ENCODE data around the gene TAL2. TPM values are rescaled to one million over a fixed set of nuclear protein-coding genes. Genes with fewer than 3 reads are reported as not detected.

The TAL2 gene
- total RNA-seq, 1 experiment from 2014 or later = not detected

GRCh38 chr9:105663914-105664313 lies 1.7 kb downstream of the TAL2 start:
- in situ Hi-C loops (cut with HindIII; ENCODE audit: low pct_unique_long_range_greater_than_20kb, low sequenced_read_pairs) (no loop called here), intact Hi-C loops (cut with micrococcal nuclease; ENCODE audit: unreplicated experiment) (no loop called here)
- Histone ChIP-seq H3K27ac (ENCODE audit: low read length) (no peak overlapping the region), H3K9me3 (ENCODE audit: control insufficient read depth, insufficient read depth, low read depth, low read length) (no peaks in the 10 kb centered on the region), H3K27me3 (ENCODE audit: control insufficient read depth, insufficient read depth, low read length) (no peaks in the 10 kb centered on the region), H3K4me3 (ENCODE audit: low read depth in 2 of 2, low read length in 2 of 2) (no peak overlapping the region), H3K4me1 (ENCODE audit: control insufficient read depth, insufficient read depth, low read length) (no peaks in the 10 kb centered on the region), H3K36me3 (ENCODE audit: control insufficient read depth, insufficient read depth, low read length) (no peaks in the 10 kb centered on the region)
- ATAC-seq = no peak
- DNase-seq (ENCODE audit: low read depth, low spot score) = no peak
- POLR2A ChIA-PET = no interaction called here
- no peak for TF ChIP-seq TCF7L2 (IDR thresholded peaks at IDR 0.05; ENCODE audit: low read depth, low read length)
- TF ChIP-seq CTCF (IDR thresholded peaks at IDR 0.05) = no peak
- CTCF ChIA-PET = no interaction called here
- BruUV-seq (replicated peaks) = no TSS peak

GRCh38 chr9:105667867-105668266 lies 5.6 kb downstream of the TAL2 start:
- ATAC-seq (no peak), DNase-seq (ENCODE audit: low read depth, low spot score) (no peak)
- POLR2A ChIA-PET = no interaction called here
- in situ Hi-C loops (cut with HindIII; ENCODE audit: low pct_unique_long_range_greater_than_20kb, low sequenced_read_pairs) = no loop called here
- TF ChIP-seq POLR2AphosphoS5 (IDR thresholded peaks at IDR 0.05; ENCODE audit: low read depth, low read length) (no peak), CTCF (IDR thresholded peaks at IDR 0.05) (no peak), SIN3A (IDR thresholded peaks at IDR 0.05; ENCODE audit: borderline replicate concordance, insufficient read depth, low read depth, low read length) (no peak), REST (IDR thresholded peaks at IDR 0.05; ENCODE audit: insufficient read depth in 1 of 2, low read depth in 2 of 2, low read length in 1 of 2) (no peak), TCF7L2 (IDR thresholded peaks at IDR 0.05; ENCODE audit: low read depth, low read length) (no peak)
- Histone ChIP-seq H3K36me3 (ENCODE audit: control insufficient read depth, insufficient read depth, low read length) (no peaks in the 10 kb centered on the region), H3K27ac (ENCODE audit: low read length) (no peak overlapping the region), H3K9me3 (ENCODE audit: control insufficient read depth, insufficient read depth, low read depth, low read length) (no peaks in the 10 kb centered on the region), H3K4me1 (ENCODE audit: control insufficient read depth, insufficient read depth, low read length) (no peaks in the 10 kb centered on the region), H3K4me3 (ENCODE audit: low read depth in 2 of 2, low read length in 2 of 2) (no peak overlapping the region), H3K27me3 (ENCODE audit: control insufficient read depth, insufficient read depth, low read length) (no peaks in the 10 kb centered on the region)
- CTCF ChIA-PET = no interaction called here
- intact Hi-C loops (cut with micrococcal nuclease; ENCODE audit: unreplicated experiment) = no loop called here
- BruUV-seq (replicated peaks) = no TSS peak

GRCh38 chr9:105670315-105670714 lies 8.1 kb downstream of the TAL2 start:
- ChIA-PET POLR2A (no interaction called here), CTCF (no interaction called here)
- BruUV-seq (replicated peaks) = no TSS peak
- H3K4me1 ChIP-seq (ENCODE audit: control insufficient read depth, insufficient read depth, low read length) = no peaks in the 10 kb centered on the region
- in situ Hi-C loops (cut with HindIII; ENCODE audit: low pct_unique_long_range_greater_than_20kb, low sequenced_read_pairs) (no loop called here), intact Hi-C loops (cut with micrococcal nuclease; ENCODE audit: unreplicated experiment) (no loop called here)
- no peaks in the 10 kb centered on the region for H3K36me3 ChIP-seq (ENCODE audit: control insufficient read depth, insufficient read depth, low read length)
- H3K4me3 ChIP-seq (ENCODE audit: low read depth in 2 of 2, low read length in 2 of 2) = no peak overlapping the region
- TF ChIP-seq POLR2AphosphoS5 (IDR thresholded peaks at IDR 0.05; ENCODE audit: low read depth, low read length) (no peak), REST (IDR thresholded peaks at IDR 0.05; ENCODE audit: insufficient read depth in 1 of 2, low read depth in 2 of 2, low read length in 1 of 2) (no peak), SIN3A (IDR thresholded peaks at IDR 0.05; ENCODE audit: borderline replicate concordance, insufficient read depth, low read depth, low read length) (no peak), TCF7L2 (IDR thresholded peaks at IDR 0.05; ENCODE audit: low read depth, low read length) (no peak), CTCF (IDR thresholded peaks at IDR 0.05) (no peak)
- ATAC-seq (no peak), DNase-seq (ENCODE audit: low read depth, low spot score) (no peak)
- no peak overlapping the region for H3K27ac ChIP-seq (ENCODE audit: low read length)
- no peaks in the 10 kb centered on the region for H3K27me3 ChIP-seq (ENCODE audit: control insufficient read depth, insufficient read depth, low read length)
- H3K9me3 ChIP-seq (ENCODE audit: control insufficient read depth, insufficient read depth, low read depth, low read length) = no peaks in the 10 kb centered on the region

All from Panc1 (cell line).